ENCODE measurements around the gene WDR35.

Gene WDR35

GRCh38 chr2:20011276-20012031, 21.5 kb upstream of the WDR35 start:
- DNase-seq (ENCODE audit: low read depth in 2 of 3, low spot score in 1 of 3), result no peak

- no peak for DNase-seq (ENCODE audit: low read depth in 2 of 3, low spot score in 1 of 3)
Observed at GRCh38 chr2:20008703-20009102, 18.8 kb upstream of the WDR35 start.

- no peak for DNase-seq (ENCODE audit: low read depth in 2 of 3, low spot score in 1 of 3)
Observed at GRCh38 chr2:20005891-20006470, 16.1 kb upstream of the WDR35 start.

GRCh38 chr2:20005067-20005627, 15.2 kb upstream of the WDR35 start:
- DNase-seq (ENCODE audit: low read depth in 2 of 3, low spot score in 1 of 3), result no peak

- no peak for DNase-seq (ENCODE audit: low read depth in 2 of 3, low spot score in 1 of 3)
Observed at GRCh38 chr2:20001361-20001863, 11.5 kb upstream of the WDR35 start.

- DNase-seq (ENCODE audit: low read depth in 2 of 3, low spot score in 1 of 3), result no peak
Observed at GRCh38 chr2:19993731-19994130, 3.8 kb upstream of the WDR35 start.

GRCh38 chr2:19991895-19992294, 2.0 kb upstream of the WDR35 start:
- no peak for DNase-seq (ENCODE audit: low read depth in 2 of 3, low spot score in 1 of 3)

GRCh38 chr2:19990416-19990728, 467 bp upstream of the WDR35 start:
- DNase-seq (ENCODE audit: low read depth in 2 of 3, low spot score in 1 of 3), result no peak

GRCh38 chr2:19989342-19989666, 601 bp downstream of the WDR35 start:
- no peak for DNase-seq (ENCODE audit: low read depth in 2 of 3, low spot score in 1 of 3)

GRCh38 chr2:19988600-19988999, 1.3 kb downstream of the WDR35 start:
- no peak for DNase-seq (ENCODE audit: low read depth in 2 of 3, low spot score in 1 of 3)

GRCh38 chr2:19987936-19988335, 2.0 kb downstream of the WDR35 start:
- DNase-seq (ENCODE audit: low read depth in 2 of 3, low spot score in 1 of 3), result no peak

- DNase-seq (ENCODE audit: low read depth in 2 of 3, low spot score in 1 of 3), result no peak
Observed at GRCh38 chr2:19982268-19982667, 7.6 kb downstream of the WDR35 start.

- no peak for DNase-seq (ENCODE audit: low read depth in 2 of 3, low spot score in 1 of 3)
Observed at GRCh38 chr2:19979932-19980331, 10.0 kb downstream of the WDR35 start.

- DNase-seq (ENCODE audit: low read depth in 2 of 3, low spot score in 1 of 3), result no peak
Observed at GRCh38 chr2:19973466-19973865, 16.4 kb downstream of the WDR35 start.

GRCh38 chr2:19971691-19972090, 18.2 kb downstream of the WDR35 start:
- DNase-seq (ENCODE audit: low read depth in 2 of 3, low spot score in 1 of 3), result no peak

- DNase-seq (ENCODE audit: low read depth in 2 of 3, low spot score in 1 of 3), result no peak
Observed at GRCh38 chr2:19963386-19963785, 26.5 kb downstream of the WDR35 start.

- peak; percentile 3 to 17 (median 12) for DNase-seq (ENCODE audit: low read depth in 2 of 3, low spot score in 1 of 3)
Observed at GRCh38 chr2:19955544-19956422, 34.1 kb downstream of the WDR35 start.

- DNase-seq (ENCODE audit: low read depth in 2 of 3, low spot score in 1 of 3), result no peak
Observed at GRCh38 chr2:19949071-19949470, 40.8 kb downstream of the WDR35 start.

GRCh38 chr2:19947184-19947940, 42.5 kb downstream of the WDR35 start:
- no peak for DNase-seq (ENCODE audit: low read depth in 2 of 3, low spot score in 1 of 3)

- no peak for DNase-seq (ENCODE audit: low read depth in 2 of 3, low spot score in 1 of 3)
Observed at GRCh38 chr2:19944205-19944845, 45.6 kb downstream of the WDR35 start.

GRCh38 chr2:19943189-19943588, 46.7 kb downstream of the WDR35 start:
- no peak for DNase-seq (ENCODE audit: low read depth in 2 of 3, low spot score in 1 of 3)

All from stimulated activated CD4-positive, alpha-beta T cell treated with anti-CD3 and anti-CD28 coated beads, Interleukin-12 subunit alpha, Interleukin-12 subunit beta, amount 100 ng/mL, for 48 hours (primary cell).